Lung (tissue), 12 donors: ENCODE measurements around the gene DEPP1. TPM values are rescaled to one million over a fixed set of nuclear protein-coding genes. Genes with fewer than 3 reads are reported as not detected.

Experiments
- ATAC-seq: fragments of 200-7000 bp; cut with Tn5 transposase; one replicate; pipeline ENCODE4 v1.9.1; 2020; ENCODE audit warnings: moderate number of reproducible peaks; ENCODE audit not compliant: insufficient read depth, low FRiP score
- DNase-seq, 3 donors: peaks; one replicate each; pipeline ENCODE4 v3.0.0-alpha.2; 2013 to 2017
- H3K27ac ChIP-seq, 2 donors: one replicate each; pipeline ENCODE4 v1.5.1; 2013; ENCODE audit warnings: mild to moderate bottlenecking in 2 of 2, moderate library complexity in 2 of 2, control low read depth in 1 of 2, inconsistent platforms in 1 of 2, low read depth in 1 of 2, low read length in 1 of 2
- H3K27me3 ChIP-seq, 3 donors: one replicate each; pipeline ENCODE4 v1.5.1; 2013; ENCODE audit warnings: low read length in 2 of 3; ENCODE audit not compliant: control insufficient read depth in 3 of 3, insufficient read depth in 3 of 3
- H3K36me3 ChIP-seq, 4 donors: one replicate each; pipeline ENCODE4 v1.5.1; 2013; ENCODE audit warnings: low read length in 4 of 4, mild to moderate bottlenecking in 1 of 4, moderate library complexity in 1 of 4; ENCODE audit not compliant: control insufficient read depth in 4 of 4, insufficient read depth in 4 of 4
- H3K4me1 ChIP-seq, 5 donors: one replicate each; pipeline ENCODE4 v1.5.1; 2013; ENCODE audit warnings: low read length in 5 of 5, mild to moderate bottlenecking in 2 of 5, moderate library complexity in 1 of 5; ENCODE audit not compliant: control insufficient read depth in 5 of 5, insufficient read depth in 5 of 5
- H3K4me3 ChIP-seq: one replicate; pipeline ENCODE4 v1.5.1; 2013; ENCODE audit warnings: mild to moderate bottlenecking, control low read depth, moderate library complexity
- H3K9ac ChIP-seq, 2 donors: one replicate each; pipeline ENCODE4 v1.5.1; 2013; ENCODE audit warnings: low read length in 2 of 2, control low read depth in 1 of 2; ENCODE audit not compliant: insufficient read depth in 1 of 2
- H3K9me3 ChIP-seq, 4 donors: one replicate each; pipeline ENCODE4 v1.5.1; 2013; ENCODE audit warnings: low read length in 3 of 4, mild to moderate bottlenecking in 1 of 4, moderate library complexity in 1 of 4; ENCODE audit not compliant: control insufficient read depth in 4 of 4, insufficient read depth in 3 of 4
- WGBS, 2 donors: extraction: QIAGEN DNeasy Blood & Tissue Kit; methylation state at CpG; one replicate each; pipeline ENCODE4 v1.1.7; 2013; 5-methylcytosine and 5-hydroxymethylcytosine counted together
- polyA plus RNA-seq, 2 donors: library from polyadenylated mRNA; stranded (reverse); fragments of 200-250 nt; gene quantifications; one replicate each; pipeline ENCODE4 v1.2.1, GENCODE V29; 2013
- total RNA-seq, 2 donors: library from RNA; depleted of rRNA in 1 of 2; stranded (reverse); fragments of >200 nt in 1 of 2; gene quantifications; one replicate each; pipeline ENCODE4 v1.2.1, GENCODE V29; 2014 to 2021
- TF ChIP-seq, protein P1 (sequence below): IDR thresholded peaks from 2 replicates; pipeline ENCODE4 v1.5.1; 2012; ENCODE audit warnings: mild to moderate bottlenecking; ENCODE audit errors: control extremely low read depth, extremely low read depth
- donor health status: control.
- donor health status: control.
- donor health status: Bipolar disorder and iron deficiency.
- donor health status: healthy.
- donor health status: DM: yes; HTN: yes; CAD: no.

The DEPP1 gene
- total and polyA plus RNA-seq, 4 donors, result 37.0 to 149 (median 70.1) TPM

GRCh38 chr10:44997105-44997748 is 18.6 kb upstream of the DEPP1 start:
- H3K4me3 ChIP-seq, result no peak overlapping the region
- peak overlapping the region; percentile 92 to 94 for H3K27ac ChIP-seq
- 87 to 89% methylated on average over 6 of the region's 6 CpGs for WGBS, 2 donors
- no peak for ATAC-seq
- H3K9ac ChIP-seq, result no peak overlapping the region
- no peaks in the 10 kb centered on the region for H3K9me3 ChIP-seq
- TF ChIP-seq, protein P1, sequence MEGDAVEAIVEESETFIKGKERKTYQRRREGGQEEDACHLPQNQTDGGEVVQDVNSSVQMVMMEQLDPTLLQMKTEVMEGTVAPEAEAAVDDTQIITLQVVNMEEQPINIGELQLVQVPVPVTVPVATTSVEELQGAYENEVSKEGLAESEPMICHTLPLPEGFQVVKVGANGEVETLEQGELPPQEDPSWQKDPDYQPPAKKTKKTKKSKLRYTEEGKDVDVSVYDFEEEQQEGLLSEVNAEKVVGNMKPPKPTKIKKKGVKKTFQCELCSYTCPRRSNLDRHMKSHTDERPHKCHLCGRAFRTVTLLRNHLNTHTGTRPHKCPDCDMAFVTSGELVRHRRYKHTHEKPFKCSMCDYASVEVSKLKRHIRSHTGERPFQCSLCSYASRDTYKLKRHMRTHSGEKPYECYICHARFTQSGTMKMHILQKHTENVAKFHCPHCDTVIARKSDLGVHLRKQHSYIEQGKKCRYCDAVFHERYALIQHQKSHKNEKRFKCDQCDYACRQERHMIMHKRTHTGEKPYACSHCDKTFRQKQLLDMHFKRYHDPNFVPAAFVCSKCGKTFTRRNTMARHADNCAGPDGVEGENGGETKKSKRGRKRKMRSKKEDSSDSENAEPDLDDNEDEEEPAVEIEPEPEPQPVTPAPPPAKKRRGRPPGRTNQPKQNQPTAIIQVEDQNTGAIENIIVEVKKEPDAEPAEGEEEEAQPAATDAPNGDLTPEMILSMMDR, result no peak
- peaks cover 0 to 5% (median 0%) of the 10 kb centered on the region in 4 donors for H3K36me3 ChIP-seq
- H3K27me3 ChIP-seq, result no peaks in the 10 kb centered on the region
- peaks cover under 1 to 27% (median 15%) of the 10 kb centered on the region in 5 donors for H3K4me1 ChIP-seq
- DNase-seq, result no peak

- no peak overlapping the region for H3K4me3 ChIP-seq
- ATAC-seq (no peak), DNase-seq (peak in 2 of 3 donors; percentile 50 to 71)
- no peak overlapping the region for H3K9ac ChIP-seq
- 8 to 25% methylated on average over 9 of the region's 9 CpGs for WGBS, 2 donors
- TF ChIP-seq, protein P1, result no peak
- H3K27me3 ChIP-seq, result no peaks in the 10 kb centered on the region
- peaks cover 4 to 32% (median 19%) of the 10 kb centered on the region in 5 donors for H3K4me1 ChIP-seq
- peak overlapping the region; percentile 92 to 94 for H3K27ac ChIP-seq
- H3K9me3 ChIP-seq, result no peaks in the 10 kb centered on the region
- H3K36me3 ChIP-seq, result peaks cover 0 to 8% (median 1%) of the 10 kb centered on the region in 4 donors
These were observed 17.5 kb upstream of the DEPP1 start for GRCh38 chr10:44995914-44996669.

DNA sequence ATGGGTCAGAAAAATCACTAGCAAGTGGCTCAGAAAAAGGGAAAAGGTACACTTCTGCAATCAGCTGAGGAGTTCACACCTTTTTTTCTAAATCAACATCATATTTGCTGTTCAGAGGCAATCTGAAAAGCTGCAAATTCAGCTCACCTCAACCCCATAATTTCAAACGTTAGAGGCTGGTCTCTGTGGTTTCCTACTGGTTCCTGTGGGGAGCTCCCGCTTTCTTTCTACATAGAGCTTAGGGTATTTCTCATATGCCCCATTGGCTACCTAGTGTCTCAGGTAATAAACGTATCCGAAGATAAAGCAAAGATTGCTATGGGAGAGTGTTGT is 16.9 kb upstream of the DEPP1 start:
- WGBS, 2 donors, result 14 to 31% methylated on average over 4 of the region's 4 CpGs
- no peak overlapping the region for H3K9ac ChIP-seq

More for the DNA sequence above, 16.9 kb upstream of the DEPP1 start:
- TF ChIP-seq, protein P1, result no peak
- ATAC-seq, result no peak
- no peak for DNase-seq
- no peak overlapping the region for H3K4me3 ChIP-seq
- peak overlapping the region; percentile 51 to 92 for H3K27ac ChIP-seq
- H3K27me3 ChIP-seq, result no peaks in the 10 kb centered on the region
- peaks cover 4 to 32% (median 19%) of the 10 kb centered on the region in 5 donors for H3K4me1 ChIP-seq
- peaks cover 0 to 8% (median 1%) of the 10 kb centered on the region in 4 donors for H3K36me3 ChIP-seq
- H3K9me3 ChIP-seq, result no peaks in the 10 kb centered on the region
